Renal cortex interstitium (tissue), 11 donors: ENCODE measurements around the gene CPNE6. TPM values are rescaled to one million over a fixed set of nuclear protein-coding genes. Genes with fewer than 3 reads are reported as not detected.
"Not testable (repeated sequence)": the region's sequence is repeated elsewhere in the genome, so short reads cannot be mapped to it uniquely, and the experiment has no call there.

ENCODE experiments used
- DNase-seq, 11 donors: peaks; one replicate each; pipeline ENCODE4 v3.0.0-alpha.2; 2013; ENCODE audit warnings: low read depth in 9 of 11, low spot score in 4 of 11; ENCODE audit errors: extremely low read depth in 1 of 11
- polyA plus RNA-seq, 3 donors: library from polyadenylated mRNA; unstranded; fragments of 120-200 nt; gene quantifications; one replicate each; pipeline ENCODE4 v1.2.1, GENCODE V29; 2013; ENCODE audit not compliant: insufficient read length in 3 of 3

CPNE6 gene
- polyA plus RNA-seq, 3 donors = not detected

DNA sequence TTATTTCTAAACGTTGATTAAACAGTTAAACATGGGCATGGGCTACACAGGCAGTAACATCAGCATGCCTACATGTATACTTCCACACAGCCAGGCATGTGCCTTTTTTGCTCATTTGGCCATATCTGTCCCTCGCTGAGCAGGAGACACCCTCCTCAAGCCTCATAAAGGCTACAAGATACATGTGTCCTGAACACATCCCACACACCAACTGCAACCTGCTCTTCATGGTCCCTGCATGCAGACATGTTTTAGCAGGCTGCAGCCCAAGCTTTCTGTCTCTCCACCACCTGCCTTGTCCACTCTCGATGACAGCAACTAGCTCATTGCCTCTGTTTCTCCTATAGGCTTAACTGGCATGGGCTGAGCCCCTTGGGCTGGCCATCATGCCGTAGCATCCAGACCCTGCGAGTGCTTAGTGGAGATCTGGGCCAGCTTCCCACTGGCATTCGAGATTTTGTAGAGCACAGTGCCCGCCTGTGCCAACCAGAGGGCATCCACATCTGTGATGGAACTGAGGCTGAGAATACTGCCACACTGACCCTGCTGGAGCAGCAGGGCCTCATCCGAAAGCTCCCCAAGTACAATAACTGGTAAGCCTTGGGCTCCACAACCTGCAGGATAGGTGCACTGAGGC is 25.3 kb downstream of the CPNE6 start:
- no peak for DNase-seq

DNA sequence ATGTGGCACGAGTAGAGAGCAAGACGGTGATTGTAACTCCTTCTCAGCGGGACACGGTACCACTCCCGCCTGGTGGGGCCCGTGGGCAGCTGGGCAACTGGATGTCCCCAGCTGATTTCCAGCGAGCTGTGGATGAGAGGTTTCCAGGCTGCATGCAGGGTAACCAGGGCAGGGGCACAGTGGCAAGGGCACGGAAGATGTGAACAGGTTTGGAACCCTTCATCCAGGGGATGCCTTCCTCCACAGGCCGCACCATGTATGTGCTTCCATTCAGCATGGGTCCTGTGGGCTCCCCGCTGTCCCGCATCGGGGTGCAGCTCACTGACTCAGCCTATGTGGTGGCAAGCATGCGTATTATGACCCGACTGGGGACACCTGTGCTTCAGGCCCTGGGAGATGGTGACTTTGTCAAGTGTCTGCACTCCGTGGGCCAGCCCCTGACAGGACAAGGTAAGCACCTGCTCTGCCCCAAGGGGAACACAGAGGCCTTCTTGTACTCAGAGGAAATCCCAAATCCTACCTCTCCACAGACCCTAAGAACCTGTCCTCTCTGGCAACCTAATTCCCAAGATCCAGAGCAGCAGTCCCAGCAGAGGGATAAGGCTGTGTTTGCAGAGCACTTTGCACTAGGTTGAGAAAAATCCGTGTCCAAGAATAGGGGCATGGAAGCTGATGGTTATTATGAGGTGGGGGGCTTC is 27.0 kb downstream of the CPNE6 start:
- DNase-seq = no peak

DNA sequence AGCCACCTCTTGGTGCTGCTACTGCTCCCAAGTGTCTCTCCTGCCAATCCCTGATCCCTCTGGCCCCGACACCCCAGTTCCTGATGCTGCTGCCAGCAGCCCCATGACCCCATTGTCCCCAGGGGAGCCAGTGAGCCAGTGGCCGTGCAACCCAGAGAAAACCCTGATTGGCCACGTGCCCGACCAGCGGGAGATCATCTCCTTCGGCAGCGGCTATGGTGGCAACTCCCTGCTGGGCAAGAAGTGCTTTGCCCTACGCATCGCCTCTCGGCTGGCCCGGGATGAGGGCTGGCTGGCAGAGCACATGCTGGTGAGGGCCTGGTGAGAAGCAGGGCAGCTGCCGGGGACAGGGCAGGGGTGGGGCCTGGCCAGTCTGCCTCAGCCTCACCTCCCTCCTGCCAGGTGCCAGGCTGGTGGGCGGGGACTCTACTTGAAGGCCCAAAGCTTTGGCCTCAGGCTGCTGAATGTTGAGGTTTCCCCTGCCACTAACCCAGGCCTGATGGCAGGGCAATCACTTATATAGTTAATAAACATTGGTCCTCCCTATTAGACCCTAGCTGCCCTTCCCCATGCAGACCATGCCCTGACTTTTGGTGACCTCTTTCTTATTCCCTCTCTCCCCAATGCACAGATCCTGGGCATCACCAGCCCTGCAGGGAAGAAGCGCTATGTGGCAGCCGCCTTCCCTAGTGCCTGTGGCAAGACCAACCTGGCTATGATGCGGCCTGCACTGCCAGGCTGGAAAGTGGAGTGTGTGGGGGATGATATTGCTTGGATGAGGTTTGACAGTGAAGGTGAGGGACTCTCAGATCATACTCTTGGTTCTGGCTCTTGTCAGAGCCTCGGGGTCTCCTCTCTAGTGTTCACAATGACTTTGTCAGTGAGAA is 27.8 kb downstream of the CPNE6 start:
- no peak for DNase-seq

DNA sequence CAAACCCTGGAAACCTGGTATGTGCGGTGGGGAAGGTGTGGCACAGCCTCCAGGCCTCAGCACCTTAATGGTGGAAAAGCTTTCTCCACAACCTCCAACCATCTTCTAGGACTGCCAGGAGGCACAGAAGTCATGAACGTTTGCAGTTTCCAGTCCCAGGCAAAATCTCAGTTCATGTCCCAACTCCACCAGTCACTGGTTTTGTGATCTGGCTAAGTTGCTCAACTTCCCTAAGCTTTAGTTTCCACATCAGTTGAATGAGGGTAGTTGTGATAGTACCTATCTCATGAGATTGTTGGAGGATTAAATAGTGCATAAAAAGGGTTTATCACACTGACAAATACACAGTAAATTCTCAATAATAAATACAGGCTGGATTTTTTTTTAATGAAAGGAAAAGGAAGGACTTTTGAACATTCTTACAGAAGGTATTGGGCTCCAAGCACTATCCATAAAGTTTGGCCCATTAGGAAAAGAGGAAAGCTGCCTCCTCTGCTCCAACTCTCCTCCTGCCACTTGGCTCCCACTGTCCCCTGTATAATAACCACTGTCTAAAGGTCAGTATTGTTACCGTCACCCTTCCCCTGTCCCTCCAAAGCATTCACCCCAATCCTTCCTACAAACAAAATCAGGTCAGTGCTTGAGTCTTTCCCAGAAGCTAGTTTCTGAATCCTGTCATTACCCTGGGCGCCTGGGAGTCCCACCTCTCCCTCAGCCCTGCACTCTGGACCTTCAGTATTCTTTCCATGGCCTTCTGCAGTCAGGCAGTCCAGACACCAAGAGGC is 29.0 kb downstream of the CPNE6 start:
- no peak for DNase-seq

DNA sequence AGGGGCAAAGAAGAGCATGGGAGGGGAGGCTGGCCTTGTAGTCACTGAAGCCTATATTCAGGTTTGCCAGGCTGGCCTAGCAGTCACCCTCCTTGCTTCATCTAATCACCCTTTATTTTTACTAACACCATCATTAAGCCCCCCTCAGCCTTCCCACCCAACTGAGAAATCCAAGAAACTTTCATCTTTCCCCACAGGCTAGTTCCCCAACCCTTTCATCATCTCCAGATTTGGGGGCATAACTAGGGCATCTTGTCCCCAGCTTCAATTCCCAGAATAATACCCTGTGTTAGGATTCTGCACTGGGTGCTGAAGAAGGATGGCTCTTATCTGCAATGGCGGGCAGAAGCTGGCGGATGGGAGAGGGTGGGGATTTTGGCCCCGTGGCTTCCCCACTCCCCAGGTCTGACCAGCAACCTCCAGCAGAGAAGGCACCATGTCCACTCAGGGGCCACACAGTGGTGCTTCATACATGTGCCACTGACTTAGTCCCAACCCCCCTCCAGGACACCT is 29.7 kb downstream of the CPNE6 start:
- DNase-seq = no peak

DNA sequence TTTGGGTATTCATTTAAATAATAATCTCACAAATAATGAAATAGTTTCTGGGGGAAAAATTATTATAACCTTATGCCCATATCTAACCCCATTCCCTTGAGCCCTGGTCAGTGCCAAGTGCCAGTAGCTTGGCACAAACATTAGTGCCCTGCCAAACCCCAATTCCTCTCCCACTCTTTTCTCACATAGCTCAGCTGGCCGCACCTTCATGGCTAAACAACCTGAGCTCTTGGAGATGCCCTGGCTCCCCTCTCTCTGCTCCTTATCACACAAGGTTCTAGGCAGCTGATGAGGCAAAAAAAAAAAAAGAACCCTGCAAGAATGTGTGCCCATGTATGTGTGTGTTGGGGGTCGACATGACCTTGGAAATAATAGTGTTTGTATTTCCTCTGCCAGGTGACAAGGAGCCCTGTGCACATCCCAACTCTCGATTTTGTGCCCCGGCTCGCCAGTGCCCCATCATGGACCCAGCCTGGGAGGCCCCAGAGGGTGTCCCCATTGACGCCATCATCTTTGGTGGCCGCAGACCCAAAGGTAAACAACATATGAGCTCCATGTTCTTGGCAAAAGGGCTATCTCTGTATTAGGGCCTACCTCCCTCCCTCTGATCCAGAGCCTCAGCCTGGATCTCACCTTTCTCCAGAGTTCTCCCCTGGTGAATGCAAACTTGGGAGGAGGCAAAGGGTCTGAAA is 31.1 kb downstream of the CPNE6 start:
- no peak for DNase-seq

DNA sequence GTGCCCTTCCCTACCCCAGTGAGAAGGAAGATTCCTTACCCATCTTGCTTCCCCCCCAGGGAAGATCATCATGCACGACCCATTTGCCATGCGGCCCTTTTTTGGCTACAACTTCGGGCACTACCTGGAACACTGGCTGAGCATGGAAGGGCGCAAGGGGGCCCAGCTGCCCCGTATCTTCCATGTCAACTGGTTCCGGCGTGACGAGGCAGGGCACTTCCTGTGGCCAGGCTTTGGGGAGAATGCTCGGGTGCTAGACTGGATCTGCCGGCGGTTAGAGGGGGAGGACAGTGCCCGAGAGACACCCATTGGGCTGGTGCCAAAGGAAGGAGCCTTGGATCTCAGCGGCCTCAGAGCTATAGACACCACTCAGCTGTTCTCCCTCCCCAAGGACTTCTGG is 32.1 kb downstream of the CPNE6 start:
- DNase-seq = no peak

DNA sequence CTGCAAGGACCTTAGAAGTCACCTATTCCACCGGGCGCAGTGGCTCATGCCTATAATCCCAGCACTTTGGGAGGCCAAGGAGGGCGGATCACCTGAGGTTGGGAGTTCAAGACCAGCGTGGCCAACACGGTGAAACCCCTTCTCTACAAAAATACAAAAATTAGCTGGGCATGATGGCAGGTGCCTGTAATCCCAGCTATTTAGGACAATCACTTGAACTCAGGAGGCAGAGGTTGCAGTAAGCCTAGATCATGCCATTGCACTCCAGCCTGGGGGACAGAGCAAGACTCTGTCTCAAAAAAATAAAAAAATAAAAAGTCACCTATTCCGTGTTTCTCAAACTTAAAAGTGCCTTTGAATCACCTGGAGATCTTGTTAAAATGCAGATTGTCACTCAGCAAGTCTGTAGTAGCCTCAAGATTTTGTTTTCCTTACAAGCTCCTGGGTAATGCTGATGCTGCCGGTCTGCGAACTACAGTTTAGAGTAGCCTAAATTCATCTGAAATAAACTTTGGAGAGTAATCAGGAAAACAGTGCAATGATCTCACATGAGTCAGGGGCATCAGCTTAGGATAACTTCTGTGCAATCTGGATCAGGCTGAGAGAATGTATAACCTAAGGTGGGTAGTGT is 34.4 kb downstream of the CPNE6 start:
- not testable (repeated sequence) for DNase-seq

DNA sequence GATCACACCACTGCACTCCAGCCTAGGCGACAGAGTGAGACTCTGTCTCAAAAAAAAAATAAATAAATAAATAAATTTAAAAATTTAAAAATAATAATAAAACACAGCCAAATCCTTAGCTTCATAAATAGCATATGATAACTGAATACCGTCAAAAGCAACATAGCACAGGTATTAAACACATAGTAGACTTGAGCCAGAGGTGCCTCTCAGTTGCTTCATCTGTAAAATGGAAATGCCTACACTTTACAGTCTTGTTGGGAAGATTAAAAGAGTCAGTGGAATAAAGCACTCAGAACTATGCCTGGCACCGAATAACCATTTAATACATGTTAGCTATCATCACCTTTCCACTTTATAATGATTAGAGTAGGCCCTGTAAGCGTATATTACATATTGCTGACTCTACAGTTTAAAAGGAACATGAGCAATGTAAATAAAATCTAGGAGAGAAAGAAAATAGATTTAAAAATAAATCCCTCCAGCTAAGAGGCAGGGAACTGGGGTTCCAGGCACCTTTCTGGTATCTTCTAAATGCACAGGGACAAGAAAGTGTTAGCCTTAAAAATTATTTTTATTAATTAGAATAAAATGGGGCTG is 35.4 kb downstream of the CPNE6 start:
- no peak for DNase-seq

DNA sequence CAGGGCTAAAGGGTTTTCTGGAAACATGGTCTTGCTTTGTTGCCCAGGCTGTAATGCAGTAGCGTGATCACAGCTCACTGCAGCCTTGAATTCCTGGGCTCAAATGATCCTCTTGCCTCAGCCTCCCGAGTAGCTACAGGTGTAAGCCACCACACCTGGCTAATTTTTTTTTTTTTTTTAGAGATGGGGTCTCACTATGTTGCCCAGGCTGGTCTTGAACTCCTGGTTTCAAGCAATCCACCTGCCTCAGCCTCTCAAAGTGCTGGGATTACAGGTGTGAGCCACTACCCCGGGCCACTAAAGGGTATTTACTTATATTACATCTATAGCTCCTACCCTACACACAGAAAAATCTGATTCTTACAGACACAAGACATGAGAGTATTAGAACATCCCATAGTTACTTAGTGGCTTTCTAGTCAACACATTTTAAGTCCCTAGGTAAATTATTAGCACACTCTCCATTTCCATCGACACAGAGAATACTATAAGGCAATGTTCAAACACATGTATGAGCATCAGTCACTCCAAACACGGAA is 37.0 kb downstream of the CPNE6 start:
- no peak for DNase-seq

DNA sequence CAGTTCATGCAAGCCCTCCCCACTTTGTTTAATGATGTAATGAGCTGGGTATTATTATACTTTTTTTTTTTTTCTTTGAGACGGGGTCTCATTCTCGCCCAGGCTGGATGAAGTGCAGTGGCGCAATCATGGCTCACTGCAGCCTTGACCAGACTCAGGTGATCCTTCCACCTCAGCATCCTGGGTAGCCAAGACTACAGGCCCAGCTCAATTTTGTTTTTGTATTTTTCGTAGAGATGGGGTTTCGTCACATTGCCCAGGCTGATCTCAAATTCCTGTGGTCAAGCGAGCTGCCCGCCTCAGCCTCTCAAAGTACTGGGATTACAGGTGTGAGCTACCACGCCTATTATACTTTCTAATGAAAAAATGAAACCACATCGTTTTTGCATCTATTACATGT is 38.7 kb downstream of the CPNE6 start:
- no peak for DNase-seq

DNA sequence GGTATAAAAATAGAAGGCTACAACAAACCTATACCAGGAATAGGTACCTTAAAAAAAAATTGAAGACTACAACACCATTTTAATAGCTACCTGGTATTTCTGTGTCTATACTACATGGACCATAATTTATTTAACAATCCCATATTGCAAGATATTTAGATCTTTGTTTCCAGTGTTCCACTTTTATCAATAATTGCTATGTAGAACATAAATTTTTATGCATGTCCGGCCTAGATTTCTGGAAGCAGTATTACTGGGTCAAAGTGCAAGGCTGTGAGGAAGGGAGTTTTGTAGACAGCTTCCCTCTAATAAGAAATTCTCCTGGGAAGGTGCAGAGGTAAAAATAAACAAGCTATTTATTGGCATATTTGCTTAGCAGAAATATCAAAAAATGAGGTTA is 39.2 kb downstream of the CPNE6 start:
- no peak for DNase-seq

DNA sequence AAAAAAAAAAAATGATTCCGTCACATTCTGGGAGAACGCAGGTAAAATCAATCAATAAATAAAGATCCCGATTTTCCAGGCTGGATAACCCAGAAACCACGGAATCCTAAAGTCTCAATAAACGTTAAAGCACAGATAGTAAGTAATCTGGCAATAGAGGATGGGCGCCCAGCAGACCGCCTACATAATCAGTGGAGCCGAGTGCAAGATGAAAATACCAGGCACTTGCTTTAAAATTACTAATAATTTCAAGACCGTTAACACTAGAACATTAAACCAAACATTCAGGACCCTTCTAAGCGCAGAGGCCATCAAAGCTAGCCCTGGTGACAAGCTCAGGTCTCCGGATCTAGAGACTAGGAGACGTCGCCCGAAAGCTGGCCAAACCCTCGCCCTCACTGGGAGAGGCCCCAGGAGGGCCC is 42.0 kb downstream of the CPNE6 start:
- no peak for DNase-seq

DNA sequence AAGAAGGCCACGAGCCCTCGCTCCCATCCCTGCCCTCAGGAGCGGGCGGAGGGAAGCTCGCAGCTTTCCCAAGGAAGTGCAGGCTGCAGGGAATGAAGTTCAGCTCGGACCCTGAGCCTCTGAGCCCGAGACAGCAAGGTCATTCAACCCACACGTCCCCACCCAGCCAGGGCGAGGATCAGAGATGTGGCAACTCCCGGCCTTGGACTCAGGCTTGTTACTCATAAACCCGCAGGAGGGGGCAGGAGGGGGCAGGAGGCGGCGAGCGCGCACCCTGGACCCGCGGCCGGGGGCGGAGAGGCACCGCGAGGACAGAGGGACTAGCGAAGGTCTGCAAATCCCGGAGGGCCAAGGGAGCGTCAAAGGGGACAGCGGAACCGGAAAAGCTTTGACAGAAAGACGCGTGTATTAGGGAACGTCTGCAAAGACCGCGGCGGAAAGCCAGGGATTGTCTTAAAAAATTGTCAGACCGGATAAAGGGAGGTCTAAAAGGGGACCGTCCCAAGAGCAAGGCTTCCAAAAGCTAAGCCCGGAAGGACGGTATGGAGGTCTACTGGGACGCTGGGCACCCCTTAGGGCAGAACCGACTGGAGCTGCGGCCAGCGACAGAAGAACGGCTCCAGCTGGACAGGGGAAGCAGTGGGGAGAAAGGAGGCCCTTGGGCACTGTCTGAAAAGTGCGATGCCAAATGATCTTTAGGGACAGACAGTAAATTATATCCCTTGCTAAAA is 42.6 kb downstream of the CPNE6 start:
- DNase-seq = peak in 9 of 11 donors; percentile 74 to 86 (median 80)

DNA sequence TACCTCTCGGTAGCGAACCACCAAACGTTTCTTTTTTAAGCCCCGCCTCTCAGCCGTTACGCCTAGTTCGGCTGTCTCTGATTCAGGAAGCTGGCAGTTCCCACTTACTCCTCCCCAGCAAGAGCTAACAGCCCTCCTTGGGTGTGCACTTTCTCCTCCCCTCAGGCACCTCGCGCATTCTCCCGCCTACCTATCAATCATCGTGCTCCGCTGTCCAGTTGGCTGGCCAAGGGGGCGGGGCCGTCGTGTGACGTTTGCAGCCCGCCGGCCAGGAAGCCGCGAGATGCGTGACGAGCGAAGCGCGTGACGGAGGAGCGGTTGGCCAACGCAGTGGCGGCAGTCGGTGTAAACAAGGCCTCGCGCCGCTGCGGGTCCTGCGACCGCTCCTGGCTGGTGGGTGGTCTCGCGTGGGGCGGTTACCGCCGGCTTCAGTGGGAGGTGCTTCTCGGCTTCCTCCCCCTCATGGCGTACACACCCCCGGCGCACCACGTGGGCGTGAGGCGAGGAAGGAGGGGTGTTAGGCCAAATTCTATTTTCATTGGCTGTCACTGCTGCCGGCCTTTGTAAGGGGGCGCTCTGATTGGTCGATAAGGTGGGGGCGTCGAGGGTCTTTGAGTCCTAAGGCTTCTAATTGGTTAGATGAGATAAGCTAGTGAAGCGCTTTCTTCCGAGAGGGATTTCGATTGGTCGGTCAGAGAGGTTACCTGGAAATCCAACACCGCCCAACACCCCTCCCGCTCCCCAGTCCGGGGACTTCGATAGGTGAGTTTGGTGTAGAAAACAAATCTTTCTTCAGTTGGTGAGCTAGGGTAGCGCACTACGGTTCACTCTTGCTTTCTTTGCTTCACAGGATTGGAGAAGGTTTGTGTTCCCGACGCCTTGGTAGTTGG is 43.4 kb downstream of the CPNE6 start, which contains the start of the genes DCAF11 and NRL:
Gene DCAF11, plus strand, starts transcription at position 246 of the 890 bp plus-strand sequence. CDS start 818 bp downstream, outside the sequence.
Gene NRL, minus strand, starts transcription at position 418 of the 890 bp plus-strand sequence. CDS start 32,101 bp downstream, outside the sequence.
- DNase-seq = peak; percentile 96 to 100 (median 99)
